Activated T-cell treated with anti-CD3 and anti-CD28 coated beads, Interleukin-2, amount 50 U/mL, for 48 hours (primary cell): Measurements from ENCODE around the gene PVALB.

Experiments
- DNase-seq, 2 experiments: peaks; one replicate each; pipeline ENCODE4 v3.0.0-alpha.2; 2020

The PVALB gene

DNA sequence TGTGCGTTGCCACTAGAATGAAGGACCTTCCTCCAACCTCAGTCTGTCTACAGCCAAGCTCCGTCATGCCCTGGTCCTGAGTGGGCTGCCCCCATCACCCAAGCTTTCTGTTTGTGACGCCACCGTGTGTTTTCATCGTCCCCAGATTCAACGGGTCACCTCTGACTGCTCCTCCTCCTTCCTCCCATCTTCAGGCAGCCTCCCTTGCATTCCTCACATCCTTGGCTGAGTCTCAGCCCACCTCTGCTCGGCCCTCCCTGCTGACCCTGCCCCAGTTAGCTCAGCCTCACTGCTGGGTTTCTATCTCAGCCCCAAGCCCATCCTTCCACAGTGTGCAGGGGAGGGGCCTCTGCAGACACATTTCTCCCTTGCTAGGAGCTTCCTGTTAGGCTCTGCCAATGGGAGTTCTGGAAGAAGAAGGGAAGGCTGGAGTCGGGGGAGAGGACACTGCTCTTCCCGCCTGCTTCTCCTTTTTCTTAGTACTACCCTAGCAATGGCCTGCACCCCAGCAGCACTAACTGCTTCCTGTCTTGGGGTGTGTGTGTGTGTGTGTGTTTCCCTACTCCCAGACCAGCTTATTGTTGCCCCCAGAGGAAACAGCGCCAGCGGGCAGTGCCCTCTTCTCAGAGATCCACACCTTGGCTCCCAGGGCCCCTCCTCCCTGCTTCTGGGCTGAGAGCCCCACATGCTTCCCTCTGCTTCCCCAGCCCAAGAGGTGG is 46.2 kb downstream of the PVALB start:
- no peak for DNase-seq

- no peak for DNase-seq
Observed at GRCh38 chr22:36769541-36770512, 47.0 kb downstream of the PVALB start.

- DNase-seq = no peak
Observed at GRCh38 chr22:36768616-36769015, 48.2 kb downstream of the PVALB start.

DNA sequence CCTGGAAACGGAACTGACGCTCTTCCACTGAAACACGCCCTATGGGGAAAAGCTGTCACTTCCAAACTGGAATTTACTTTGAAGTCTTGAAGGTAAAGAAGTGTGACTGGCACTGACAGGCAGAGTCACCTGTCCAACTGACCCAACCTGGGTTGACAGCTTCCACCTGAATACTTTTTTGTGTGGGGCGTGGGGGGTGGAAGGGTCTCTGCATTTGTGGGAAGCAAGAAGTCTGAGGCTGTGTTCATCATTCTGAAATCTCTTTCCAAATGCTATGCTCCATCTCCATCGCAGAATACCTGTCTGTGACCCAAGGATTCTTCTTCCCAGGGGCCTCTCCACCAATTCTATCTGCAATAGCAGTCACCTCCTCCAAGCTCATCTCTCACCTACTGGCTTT is 48.7 kb downstream of the PVALB start:
- DNase-seq = no peak

DNA sequence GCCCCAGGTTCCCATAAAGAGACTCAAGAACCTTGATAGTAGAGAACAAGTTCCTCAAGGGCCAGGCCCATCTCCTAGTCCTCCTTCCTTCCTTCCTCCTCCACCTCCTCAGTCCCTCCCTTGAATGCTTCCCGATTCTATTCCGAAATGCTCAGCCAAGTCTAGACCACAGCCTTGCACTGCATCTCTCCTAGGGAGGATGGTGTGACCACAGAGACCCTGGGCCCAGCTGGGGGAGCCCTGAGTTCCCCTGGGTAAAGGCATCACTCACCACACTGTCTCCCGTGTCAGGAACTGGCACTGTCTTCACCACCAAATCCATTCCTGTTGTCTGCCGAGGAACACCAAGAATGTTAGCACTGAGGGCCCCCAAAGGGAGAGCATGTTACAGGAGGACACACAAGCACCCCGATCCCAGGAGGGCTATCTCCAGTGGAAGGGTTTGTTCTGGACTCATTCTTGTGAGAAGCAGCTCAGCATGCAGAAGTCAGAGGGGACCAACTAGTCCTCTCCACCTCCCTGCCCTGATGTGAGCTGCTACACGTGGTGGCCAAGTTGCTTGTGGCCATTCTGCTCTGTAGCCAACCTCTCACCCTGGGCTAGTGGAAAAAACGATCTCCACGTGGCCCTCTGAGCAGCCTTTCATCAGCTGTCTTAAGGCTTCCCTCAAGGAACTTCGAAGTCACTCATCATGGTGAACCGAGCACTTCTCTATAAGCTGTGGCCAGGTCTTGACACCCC is 49.6 kb downstream of the PVALB start:
- no peak for DNase-seq

DNA sequence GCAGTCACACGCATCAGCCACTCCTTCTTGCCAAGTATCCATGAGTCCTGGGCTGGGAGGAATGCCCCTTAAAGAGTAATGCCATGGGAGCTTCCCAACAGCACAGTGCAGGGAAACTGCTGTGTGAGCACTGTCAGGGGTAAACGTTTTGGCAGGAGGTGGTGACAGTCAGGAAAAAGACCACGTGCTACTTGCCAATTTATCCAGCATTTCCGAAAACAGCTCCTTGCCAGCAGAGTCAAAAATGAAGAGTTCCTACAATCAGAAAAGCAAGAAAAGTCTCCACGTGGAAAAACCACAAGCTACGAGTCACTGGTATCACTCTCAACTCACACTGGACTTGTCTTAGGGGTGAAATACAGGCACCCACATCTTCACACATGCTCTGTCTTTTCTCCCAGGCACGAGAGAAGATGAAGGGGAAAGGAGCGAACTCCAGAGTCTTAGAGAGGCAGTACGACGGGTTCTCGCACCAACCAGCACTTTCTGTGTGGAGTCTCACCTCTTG is 50.8 kb downstream of the PVALB start:
- DNase-seq = no peak

DNA sequence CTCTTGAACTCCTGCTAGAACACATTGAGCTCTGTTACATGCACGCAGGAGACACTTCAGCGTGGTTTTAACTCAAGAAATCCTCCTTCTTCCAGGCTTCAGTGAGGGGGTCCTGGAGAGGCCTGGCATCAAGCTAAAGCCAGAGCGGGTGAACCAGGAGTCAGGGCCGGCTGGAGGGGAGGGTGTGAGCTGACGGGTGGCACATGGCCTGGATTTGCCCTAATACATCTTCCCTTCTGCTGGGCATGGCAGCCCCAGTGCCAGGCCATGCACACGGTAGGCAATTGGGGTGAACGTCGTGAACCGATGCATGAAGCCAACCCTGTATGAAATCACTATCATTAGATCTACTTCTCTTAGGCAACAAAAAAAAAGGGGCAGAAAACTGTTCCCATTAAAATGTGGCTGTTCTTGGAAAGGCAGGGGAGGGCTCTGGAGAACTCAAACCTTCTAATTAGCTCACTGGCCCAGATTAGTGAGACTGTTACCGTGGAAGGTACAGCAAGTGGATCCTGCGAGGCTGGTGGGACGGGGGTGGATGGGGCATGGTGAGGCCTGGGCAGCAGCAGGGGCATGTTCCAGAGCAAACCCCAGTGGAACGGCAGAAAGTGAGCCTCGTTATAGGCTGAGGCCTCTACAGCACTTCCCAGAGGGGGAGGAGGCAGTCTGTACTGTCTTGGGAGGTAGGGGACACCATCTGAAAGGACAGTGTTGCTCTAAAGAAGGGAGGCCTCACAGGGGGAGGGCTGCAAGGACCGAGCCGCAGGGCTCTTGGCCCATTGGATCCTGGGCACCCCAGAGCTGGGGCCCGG is 51.5 kb downstream of the PVALB start:
- DNase-seq = no peak

DNA sequence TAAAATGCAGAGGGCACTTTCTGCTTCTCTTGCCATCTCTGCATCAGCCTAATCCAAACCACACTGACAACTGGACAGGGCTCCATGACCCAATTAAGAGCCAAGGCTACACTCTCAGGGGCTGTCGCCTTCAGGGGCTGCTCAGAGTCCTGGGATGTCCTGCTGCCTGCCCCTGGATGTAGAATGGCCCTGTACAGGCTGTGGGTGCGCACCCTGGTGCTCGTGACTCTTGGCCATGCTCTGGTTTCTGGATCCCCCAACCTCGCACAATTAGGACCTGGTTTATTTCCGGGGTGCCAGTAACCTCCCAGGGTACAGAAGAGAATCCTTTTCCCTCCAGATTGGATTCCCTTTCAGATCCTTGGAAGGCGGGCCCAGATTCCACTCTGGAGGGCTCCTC is 52.2 kb downstream of the PVALB start:
- DNase-seq = no peak

DNA sequence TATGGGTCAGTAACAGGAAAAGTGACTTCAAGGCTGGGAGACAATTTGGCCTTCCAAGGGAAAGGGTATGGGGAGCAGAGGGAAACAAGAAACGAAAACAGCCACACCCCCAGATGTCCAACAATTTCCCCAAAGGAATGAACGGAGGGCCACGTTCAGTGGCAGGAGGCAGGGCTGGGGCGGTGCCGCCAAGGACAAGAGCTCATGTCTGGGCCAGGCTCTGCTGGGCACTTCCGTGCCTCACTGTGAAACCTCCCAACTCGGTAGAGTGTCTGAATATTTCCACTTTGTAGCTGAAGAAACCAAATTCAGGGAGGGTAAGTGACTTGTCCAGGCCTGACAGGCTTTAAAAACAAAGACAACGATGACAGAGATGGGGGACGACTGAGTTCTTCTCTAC is 52.8 kb downstream of the PVALB start:
- no peak for DNase-seq

GRCh38 chr22:36763576-36763975 is 53.3 kb downstream of the PVALB start:
- DNase-seq = no peak

- no peak for DNase-seq
Observed at GRCh38 chr22:36762687-36763260, 54.1 kb downstream of the PVALB start.

GRCh38 chr22:36761553-36762240 is 55.1 kb downstream of the PVALB start:
- no peak for DNase-seq

DNA sequence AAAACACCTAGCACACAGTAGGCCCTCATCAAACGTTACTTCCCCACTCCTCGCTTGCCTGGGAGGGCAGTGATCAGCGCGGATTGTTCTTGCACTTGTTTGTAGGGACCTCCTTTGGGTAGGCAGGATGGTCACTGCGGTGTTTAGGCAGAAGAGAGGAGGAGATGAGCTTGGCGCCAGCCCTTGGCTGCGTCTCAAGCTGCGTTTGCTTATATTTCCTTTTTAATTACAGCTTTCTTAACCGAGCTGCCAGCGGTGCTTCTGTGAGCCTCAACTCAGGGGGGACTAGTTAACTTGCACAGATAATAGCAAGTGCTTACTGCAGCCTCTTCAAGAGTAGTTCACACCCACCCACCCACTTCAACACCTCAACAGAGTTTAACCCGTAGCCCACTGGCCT is 56.0 kb downstream of the PVALB start:
- no peak for DNase-seq

DNA sequence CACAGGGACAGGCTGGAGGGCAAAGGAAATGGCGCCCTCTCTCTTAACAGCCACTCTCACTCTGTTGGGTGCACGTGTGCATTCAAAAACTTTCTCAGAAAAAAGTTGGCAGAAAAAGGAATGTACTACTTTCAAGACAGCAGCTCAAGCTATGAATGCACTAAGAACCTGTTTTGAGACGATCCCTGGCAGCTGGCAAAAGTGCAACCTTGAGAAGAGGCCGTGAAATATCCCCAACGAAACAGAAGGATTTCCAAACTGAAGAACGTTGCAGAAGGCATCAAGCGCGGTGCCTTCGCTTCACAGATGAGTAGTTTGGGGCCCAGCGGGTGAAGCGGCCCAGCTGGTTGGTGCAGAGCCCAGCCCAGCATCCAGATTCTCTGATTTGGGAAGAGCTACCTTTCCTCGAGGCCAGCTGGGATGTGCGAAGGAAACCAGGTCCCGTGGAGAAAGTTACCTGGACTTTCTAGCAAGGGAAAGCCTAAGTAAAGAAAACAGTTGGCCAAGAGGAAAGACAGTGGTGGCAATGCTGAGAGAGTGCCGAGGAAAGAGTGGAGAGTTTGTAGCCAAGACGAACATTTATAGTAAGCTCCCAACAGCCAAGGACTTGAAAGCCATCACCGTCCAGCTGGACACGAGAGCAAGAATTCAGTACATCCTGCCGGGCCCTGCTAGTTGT is 57.2 kb downstream of the PVALB start:
- no peak for DNase-seq

DNA sequence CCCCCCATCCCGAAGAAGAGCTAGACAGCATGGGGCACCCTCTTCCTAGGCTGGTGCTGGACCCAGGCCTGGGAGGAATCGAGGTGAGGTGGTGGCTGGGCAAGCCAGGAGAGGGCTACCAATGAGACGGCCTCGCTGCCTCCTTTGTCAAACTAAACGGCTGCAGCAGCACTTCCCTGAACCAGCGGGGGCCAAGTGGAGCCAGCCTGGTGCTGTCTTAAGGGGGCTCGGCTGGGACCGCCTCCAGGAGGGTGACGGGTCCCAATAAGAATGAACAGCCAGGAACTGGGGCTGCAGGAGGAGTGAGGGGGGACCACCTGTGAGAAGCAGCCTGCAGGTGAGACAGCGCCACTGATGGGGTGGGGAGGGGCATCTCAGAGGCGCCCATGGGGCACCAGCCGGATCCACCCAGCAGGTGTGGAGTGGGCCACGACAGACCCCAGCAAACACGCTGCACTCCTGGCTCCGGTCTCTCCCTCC is 58.0 kb downstream of the PVALB start:
- no peak for DNase-seq

DNA sequence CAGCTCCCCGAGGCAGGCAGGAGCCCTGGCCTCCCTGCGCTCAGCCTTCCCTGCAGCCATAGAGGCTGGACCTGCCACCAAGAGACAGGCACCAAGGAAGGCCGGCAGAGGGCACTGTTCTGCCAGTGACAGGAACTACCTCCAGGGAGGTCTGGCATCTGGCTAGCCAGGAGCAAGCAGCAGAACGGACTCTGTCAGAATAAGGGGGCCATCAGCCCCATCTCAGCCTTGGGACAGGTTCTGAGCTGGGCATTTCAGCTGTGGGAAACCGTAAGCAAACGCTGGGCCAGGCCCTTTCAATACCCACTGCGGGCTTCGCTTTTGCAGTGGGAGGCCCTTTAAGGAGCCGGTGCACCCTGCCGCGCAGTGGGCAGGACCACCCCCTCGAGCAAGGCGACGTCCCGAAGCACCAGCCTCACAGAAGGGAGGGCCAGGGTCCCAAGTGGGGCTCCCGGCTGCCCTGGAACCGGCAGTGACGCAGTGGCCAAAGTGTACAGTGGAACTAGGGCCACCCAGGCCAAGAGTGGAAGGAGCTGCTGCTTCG is 59.1 kb downstream of the PVALB start:
- DNase-seq = peak; percentile 82 to 84

- no peak for DNase-seq
Observed at GRCh38 chr22:36756746-36757655, 59.8 kb downstream of the PVALB start.

GRCh38 chr22:36756031-36756430 is 60.8 kb downstream of the PVALB start:
- no peak for DNase-seq

- DNase-seq = no peak
Observed at GRCh38 chr22:36755316-36755715, 61.5 kb downstream of the PVALB start.
